Measurements from ENCODE around the gene ATRN.

Gene ATRN

DNA sequence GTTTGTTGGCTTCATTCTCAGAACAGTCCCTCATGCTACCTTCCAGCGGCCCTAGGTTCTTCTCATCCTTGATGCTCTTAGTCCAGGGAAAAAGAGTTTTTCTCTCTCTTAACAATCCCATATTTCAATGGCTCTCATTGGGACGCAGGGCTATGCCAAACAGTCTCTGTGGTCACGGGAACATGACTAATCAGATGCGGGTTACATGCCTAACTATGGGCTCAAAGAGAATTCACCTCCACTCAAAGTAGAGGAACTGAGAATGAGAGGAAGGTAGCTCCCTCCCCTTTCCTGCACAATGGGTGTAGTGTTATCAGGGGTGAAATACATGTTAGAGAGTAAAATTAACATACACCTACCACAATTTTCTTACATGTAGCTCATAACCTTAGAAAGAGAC is 18.1 kb upstream of the ATRN start:
- no peak for TF ChIP-seq CTCF (IDR thresholded peaks at IDR 0.05; ENCODE audit: borderline replicate concordance, insufficient read depth, low read depth, low read length)

GRCh38 chr20:3454831-3455230 is 16.0 kb upstream of the ATRN start:
- H3K4me3 ChIP-seq (ENCODE audit: low read depth, low read length): no peak overlapping the region
- no peak for TF ChIP-seq CTCF (IDR thresholded peaks at IDR 0.05; ENCODE audit: borderline replicate concordance, insufficient read depth, low read depth, low read length)

More for the DNA sequence above, 18.1 kb upstream of the ATRN start:
- H3K4me3 ChIP-seq (ENCODE audit: low read depth, low read length): no peak overlapping the region

DNA sequence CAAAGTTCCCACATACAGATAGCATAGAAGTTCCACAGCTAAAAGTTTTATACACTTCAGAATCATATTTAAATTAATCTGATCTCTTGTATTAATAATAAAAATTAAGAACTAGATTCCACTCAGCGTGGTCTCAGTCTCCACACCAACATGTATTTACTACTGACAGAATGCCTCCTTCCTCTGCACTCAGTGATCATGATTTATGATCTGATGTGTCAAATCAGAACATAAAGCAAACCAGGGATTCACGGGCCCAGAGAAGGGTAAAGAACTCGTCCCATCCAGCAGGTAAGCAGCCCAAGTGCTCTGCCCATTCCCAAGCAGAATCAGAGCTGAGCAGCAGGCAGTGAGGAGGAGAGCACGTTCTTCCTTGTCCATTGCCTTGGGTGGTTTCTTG is 14.2 kb upstream of the ATRN start:
- no peak for TF ChIP-seq CTCF (IDR thresholded peaks at IDR 0.05; ENCODE audit: borderline replicate concordance, insufficient read depth, low read depth, low read length)
- H3K4me3 ChIP-seq (ENCODE audit: low read depth, low read length): no peak overlapping the region

- no peak for TF ChIP-seq CTCF (IDR thresholded peaks at IDR 0.05; ENCODE audit: borderline replicate concordance, insufficient read depth, low read depth, low read length)
- H3K4me3 ChIP-seq (ENCODE audit: low read depth, low read length): no peak overlapping the region
Observed at GRCh38 chr20:3459881-3460307, 10.9 kb upstream of the ATRN start.

- H3K4me3 ChIP-seq (ENCODE audit: low read depth, low read length): no peak overlapping the region
- TF ChIP-seq CTCF (IDR thresholded peaks at IDR 0.05; ENCODE audit: borderline replicate concordance, insufficient read depth, low read depth, low read length): no peak
Observed at GRCh38 chr20:3461211-3461771, 9.5 kb upstream of the ATRN start.

DNA sequence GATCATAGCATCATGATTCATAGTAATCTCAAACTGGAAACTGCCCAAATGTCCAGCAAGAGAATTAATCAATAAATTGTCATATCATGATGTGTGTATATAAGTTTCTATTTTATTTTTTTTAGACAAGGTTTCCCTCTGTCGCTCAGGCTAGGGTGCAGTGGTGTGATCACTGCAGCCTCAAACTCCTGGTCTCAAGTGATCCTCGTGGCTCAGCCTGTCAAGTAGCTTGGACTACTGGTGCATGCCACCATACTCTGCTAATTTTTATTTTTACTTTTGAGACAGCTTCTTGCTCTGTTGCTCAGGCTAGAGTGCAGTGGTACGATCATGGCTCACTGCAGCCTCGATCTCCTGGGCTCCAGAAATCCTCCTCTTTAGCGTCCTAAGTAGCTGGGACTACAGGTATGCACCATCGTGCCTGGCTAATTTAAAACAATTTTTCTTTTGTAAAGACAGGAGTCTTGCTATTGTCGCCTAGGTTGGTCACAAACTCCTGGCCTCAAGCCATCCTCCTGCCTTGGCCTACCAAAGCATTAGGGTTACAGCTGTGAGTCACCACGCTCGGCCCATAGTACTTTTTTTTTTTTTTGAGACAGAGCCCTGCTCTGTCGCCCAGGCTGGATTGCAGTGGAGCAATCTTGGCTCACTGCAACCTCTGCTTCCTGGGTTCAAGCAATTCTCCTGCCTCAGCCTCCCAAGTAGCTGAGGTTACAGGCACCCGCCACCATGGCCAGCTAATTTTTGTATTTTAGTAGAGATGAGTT is 8.7 kb upstream of the ATRN start:
- no peak overlapping the region for H3K4me3 ChIP-seq (ENCODE audit: low read depth, low read length)
- TF ChIP-seq CTCF (IDR thresholded peaks at IDR 0.05; ENCODE audit: borderline replicate concordance, insufficient read depth, low read depth, low read length): no peak

DNA sequence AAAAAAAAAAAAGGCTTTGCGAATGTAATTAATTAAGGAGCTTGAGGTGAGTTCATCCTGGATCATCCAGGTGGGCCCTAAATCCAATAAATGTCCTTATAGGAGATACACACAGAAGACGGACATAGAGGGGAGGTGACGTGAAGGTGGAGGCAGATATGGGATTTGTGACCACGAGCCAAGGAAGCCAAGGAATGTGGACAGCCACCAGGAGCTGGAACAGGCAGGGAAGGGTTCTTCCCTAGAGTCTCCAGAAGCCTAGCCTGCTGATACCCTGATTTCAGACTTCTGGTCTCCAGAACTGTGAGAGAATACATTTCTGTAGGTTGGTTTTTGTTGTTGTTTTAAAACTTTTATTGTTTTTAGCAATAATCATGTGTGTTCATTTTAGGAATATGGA is 6.7 kb upstream of the ATRN start:
- no peak overlapping the region for H3K4me3 ChIP-seq (ENCODE audit: low read depth, low read length)
- TF ChIP-seq CTCF (IDR thresholded peaks at IDR 0.05; ENCODE audit: borderline replicate concordance, insufficient read depth, low read depth, low read length): no peak

Measured in GM12875 (cell line).